ENCODE measurements around the gene DARS1. TPM values are rescaled to one million over a fixed set of nuclear protein-coding genes. Genes with fewer than 3 reads are reported as not detected.

The DARS1 gene
- total RNA-seq, 2 donors from 2014 or later = 138 to 180 TPM

Other genes starting within 250 kb of the DARS1 start
- gene UBXN4, start 243.8 kb downstream of the DARS1 start, total RNA-seq = 100 to 1,000 TPM; 114 to 131 TPM
- gene LCT, start 148.4 kb downstream of the DARS1 start, total RNA-seq = under 1 TPM; 0.11 to 0.27 TPM
- 100 to 1,000 TPM; 159 to 249 TPM for gene MCM6, start 109.2 kb downstream of the DARS1 start, total RNA-seq
- 100 to 1,000 TPM; 104 to 196 TPM for gene CXCR4, start 132.5 kb upstream of the DARS1 start, total RNA-seq